ENCODE measurements around the gene AOPEP.

AOPEP gene

GRCh38 chr9:95130484-95130883 is 404.0 kb downstream of the AOPEP start:
- no peak for DNase-seq

- peak in 1 of 2 experiments; percentile 32 for DNase-seq
These were observed 404.8 kb downstream of the AOPEP start for GRCh38 chr9:95131023-95131943.

GRCh38 chr9:95132366-95133324 is 406.1 kb downstream of the AOPEP start:
- no peak for DNase-seq

GRCh38 chr9:95133325-95133705 is 406.8 kb downstream of the AOPEP start:
- DNase-seq = no peak

GRCh38 chr9:95134457-95134881 is 408.0 kb downstream of the AOPEP start:
- no peak for DNase-seq

- no peak for DNase-seq
These were observed 409.3 kb downstream of the AOPEP start for GRCh38 chr9:95135756-95136155.

Measured in cerebellar nuclear complex (tissue), 1 donor.